HTERT RPE-1 (cell line): ENCODE measurements around the gene ZNF462.

ENCODE experiments used
- in situ Hi-C: fragments of 300-500 bp; cut with MboI; formaldehyde crosslinking; loops from 4 replicates; pipeline ENCODE4 v1.14.3; 2020; ENCODE audit warnings: low sequenced_read_pairs

The ZNF462 gene

DNA sequence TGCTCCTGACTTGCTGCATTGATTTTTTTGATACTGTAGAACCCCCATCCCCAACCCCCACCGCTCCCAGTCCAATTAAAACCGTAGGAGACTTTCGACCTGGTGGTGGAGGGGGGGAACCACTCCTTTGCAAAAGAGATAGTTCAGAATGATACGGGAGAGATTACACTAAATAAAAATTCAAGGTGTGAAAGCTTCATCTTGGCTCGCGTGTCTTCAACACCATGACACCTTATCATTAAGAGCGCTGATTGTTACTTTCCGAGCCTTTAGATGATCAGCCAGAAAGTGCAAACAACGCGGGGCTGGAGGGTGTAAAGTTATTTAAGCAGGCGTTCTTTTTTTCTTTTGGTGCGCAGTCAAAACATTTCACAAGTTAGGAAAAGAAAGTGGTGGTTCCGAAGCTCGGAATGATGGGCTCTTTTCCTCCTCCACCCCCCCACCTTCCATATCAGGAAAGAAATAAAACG is 1.3 kb upstream of the ZNF462 start:
- in situ Hi-C loops = no loop called here

DNA sequence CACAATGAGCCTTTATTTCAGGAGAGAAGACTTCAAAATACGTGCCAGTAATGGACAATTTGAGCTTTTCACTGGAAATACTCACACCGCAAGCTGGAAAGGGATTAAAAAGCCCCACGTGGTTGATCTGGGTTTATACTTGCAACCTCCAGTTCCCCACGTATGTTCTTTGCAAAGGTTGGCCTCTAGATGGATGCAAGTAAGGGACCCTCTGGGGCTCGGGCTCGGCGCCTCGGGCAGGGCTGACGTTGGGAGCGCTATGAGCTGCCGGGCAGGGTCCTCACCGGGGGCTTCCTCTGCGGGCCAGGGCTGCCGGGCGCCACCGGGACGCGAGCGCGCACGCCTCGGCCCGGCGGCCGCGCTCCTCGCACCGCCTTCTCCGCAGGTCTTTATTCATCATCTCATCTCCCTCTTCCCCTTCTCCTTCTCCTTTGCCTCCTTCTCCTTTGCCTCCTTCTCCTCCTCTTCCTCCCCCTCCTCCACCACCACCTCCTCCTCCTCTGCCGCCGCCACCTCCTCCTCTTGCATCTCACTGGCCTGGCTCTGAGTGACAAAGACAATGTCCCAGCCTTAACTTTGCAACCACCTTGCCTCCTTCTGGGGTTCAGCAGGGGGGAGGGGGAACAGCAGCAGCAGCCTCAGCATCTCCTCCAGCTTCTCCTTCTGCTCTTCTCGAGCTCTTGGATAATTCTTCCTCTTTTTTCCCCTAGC is 701 bp upstream of the ZNF462 start:
- in situ Hi-C loops = no loop called here

DNA sequence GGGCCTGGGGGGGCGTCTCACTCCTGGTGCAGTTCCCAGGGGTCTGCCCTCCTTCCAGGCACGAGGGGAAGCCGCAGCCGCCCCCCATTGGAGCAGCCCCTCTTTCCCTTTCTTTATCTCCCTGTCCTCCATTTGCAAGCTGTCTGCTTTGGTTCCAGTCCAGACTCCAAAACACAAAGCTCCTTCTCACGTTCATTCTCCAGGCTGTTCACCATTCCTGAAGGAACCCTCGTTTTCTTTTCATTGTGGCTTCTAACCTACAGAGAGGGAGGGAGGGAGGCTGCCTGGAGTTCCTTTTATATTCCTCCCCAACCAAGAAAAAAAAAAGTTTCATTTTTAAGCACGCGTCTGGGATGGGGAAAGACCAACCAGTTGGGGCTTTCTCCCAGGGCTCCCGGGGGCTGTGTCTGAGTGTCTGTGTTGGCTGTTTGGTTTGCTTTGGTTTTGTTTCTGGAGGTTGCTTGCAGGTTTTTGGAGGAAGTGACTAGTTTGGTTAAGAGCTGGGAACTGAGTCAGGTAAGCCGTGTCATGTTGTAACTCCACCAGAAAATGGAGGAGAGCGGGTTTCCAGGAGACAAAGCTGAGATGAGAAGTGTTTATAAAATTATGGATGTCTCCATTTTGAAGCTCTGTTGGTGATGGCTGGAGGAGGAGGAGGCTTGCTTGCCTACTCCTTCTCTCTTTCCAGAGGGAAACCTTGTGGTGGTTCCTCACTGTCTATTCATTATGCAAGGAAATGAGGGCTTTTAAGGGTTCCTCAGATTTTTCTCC is 1.6 kb downstream of the ZNF462 start:
- in situ Hi-C loops = no loop called here

DNA sequence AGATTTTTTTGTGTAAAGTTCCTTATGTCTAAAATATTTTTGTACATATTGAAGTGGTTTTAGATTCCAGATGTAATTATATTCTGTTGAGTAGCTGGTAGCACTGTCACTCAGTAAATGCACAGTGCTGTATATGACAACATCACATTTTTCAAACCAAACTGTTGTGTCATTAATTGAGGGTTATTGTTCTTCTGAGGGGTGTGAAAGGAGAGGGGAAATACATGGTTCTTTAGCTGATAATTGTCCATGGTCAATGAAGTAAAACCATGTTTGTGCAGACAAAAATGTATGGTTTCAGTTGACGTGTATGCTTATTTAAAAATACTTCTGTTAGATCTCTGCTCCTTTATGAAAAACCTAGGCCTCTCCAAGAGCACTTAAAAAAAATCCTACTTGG is 3.3 kb downstream of the ZNF462 start:
- in situ Hi-C loops = no loop called here

DNA sequence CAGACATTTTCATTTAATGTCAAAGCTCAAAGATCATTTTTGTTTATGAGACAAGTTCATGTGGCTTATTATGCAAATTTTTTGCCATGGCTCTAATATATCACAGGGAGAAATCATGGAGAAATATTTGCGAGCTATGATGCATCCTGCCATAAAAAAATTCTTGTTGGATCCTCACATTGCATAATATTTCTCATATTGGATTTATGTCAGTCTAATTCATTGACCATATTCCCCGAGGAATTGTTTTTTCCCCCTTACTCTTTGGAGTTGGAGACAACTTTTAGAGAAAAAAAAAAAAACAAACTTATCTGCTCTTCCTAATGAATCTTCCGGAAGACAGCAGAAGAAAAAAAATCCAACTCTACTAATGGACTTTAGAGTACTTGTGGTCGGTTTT is 4.3 kb downstream of the ZNF462 start:
- in situ Hi-C loops = no loop called here

DNA sequence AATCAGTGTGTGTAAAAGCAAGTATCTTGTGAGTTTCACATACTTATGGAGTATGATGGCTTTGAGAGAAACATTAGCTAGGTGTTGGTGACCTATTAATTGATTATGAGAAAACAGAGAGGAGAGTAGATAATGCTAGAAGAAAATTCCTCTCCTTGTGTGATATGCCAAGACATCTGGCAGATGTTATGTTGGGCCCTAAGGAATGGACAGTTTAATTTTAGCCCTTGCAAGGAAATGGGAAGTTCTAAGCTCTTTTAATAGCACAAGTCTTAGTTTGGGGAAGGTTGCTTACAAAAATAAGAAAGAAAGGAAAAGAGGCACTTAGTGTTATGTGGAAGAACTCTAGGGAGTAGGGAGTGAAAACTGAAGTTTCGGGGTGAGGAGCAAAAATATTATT is 5.1 kb downstream of the ZNF462 start:
- in situ Hi-C loops = no loop called here

DNA sequence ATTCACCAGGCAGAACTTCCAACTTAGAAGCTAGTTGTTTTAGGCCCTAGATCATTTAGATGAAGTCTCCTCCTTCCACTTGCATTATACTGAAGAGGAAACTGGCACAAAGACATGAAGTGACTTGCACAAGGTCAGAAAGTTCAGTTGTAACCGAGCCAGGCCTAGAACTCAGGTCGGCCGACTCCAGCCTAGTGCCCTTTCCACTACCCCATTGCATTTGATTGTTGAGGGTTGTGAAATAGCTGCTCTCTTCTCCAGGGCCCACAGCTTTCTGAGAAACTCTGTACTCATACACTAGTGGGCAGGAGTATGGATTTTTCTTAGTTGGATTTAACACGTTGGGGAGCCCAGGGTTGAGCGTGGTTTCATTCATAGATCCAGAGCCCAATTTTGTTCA is 5.6 kb downstream of the ZNF462 start:
- in situ Hi-C loops = no loop called here

DNA sequence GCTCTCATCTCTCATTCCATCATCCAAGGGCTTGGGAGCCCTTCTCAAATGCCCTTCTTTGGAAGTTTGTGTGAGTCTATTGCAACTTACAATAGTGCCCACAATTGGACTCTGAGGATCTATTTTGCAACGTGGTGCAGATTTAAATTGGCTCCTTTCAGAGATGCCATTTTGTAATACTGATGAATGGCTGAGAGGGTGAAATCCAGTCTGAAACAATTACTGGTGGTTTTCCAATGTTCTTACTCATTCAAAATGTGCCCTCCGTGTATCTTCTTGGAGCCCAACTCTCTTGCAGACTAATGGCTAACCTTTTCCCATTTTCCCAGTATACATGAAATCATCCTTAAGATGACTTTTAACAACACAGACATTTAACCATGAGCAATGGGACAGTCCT is 6.1 kb downstream of the ZNF462 start:
- in situ Hi-C loops = no loop called here

DNA sequence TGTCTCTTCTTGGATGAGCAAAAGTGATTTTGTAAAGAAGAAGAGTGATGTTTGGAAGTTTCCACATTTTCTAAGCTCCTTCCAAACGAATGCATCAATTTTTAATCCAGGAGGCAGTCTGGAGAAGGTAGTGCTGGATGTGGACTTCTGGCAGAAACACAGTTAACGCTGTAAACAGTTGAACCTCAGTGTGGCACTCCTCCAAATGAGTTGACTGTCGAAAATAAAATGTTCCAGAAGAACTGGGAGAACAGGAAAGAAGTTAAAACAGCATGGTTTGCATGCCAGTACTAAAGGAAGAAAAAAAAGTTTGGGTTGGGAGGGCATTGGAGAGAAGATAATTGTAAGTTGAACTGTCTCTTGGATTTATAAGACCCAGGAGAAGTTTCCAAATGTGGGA is 6.5 kb downstream of the ZNF462 start:
- in situ Hi-C loops = no loop called here

DNA sequence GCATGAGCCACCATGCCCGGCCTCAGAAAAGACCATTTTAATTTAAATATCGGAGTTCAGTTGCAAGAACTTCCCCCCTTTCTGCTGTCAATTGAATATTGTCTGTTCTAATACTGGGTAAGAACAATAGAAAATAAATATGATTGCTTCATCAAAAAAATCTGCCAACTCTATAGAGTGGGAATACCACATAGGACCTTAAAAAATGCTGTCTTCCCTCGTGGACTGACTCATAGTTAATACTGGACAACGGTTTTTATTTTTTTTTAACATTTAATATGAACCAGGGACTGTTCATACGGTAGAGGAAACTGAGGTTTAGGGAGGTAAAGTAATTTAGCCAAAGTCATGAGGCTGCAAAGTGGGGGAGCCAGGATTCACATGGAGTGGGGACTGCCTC is 9.7 kb downstream of the ZNF462 start:
- in situ Hi-C loops = no loop called here

DNA sequence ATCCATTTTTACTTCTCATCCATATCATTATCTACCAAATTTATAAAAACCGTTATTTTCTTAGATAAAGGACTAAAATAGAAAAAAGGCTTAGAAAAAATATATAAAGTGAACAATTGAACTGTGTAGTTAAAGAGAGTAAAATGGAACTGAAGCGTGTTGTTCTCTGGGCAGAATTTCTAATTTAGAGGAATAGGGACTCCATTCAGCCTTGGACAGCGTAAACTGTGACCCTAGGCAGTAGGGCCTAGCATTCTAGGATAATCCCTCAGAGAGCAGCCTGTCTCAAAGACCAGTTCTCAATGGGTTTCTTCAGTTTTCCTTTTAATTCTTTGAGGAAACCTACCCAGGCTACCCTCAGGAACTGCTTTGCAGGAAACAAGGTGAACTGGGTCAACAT is 11.1 kb downstream of the ZNF462 start:
- in situ Hi-C loops = no loop called here

DNA sequence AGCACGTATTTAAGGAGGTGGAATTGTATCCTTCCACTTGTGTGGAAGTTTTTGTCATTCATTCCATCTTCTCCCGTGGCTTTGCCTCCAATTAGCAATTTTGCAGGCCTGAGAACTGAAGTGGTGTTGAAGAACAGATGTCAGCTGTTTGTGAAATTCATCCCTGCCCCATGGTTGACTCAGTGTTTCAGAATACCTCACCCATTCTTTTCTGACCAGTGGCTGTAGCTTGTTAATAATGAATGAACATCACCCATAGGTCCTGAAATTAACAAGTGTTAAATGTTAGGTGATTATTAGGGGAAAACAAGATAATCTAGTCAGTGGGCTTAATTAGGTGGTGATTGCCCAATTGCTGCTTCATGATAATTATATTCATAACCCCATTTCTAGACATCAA is 11.7 kb downstream of the ZNF462 start:
- in situ Hi-C loops = no loop called here

DNA sequence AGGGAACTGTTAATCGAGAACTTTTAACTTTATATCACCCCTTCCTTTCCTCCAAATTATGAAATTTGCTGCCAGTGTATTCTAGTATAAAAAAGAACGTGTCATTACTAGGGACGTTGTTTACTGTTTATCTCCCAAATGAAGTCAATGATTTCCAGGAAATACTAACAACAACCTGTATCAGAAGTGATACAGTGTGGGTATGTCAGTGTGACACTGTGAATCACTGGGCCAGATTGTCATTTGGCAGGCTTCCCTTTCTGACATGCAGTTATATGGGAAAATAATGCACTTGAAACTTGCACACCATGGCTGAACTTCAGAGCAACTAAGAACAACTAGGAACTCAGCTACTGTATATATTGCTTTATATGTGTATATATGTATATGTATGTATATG is 12.6 kb downstream of the ZNF462 start:
- in situ Hi-C loops = no loop called here

DNA sequence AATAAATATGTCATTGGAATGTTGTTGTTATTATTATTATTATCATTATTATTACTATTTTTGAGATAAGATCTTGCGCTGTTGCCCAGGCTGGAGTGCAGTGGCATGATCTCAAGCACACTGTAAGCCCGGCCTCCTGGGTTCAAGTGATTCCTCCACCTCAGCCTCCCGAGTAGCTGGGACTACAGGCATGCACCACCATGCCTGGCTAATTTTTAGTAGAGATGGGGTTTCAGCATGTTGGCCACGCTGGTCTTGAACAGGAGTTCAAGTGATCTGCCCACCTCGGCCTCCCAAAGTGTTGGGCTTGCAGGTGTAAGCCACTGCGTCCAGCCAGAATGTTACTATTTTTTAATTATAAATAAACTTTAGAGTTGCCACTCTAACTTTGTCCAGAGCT is 14.4 kb downstream of the ZNF462 start:
- in situ Hi-C loops = no loop called here

DNA sequence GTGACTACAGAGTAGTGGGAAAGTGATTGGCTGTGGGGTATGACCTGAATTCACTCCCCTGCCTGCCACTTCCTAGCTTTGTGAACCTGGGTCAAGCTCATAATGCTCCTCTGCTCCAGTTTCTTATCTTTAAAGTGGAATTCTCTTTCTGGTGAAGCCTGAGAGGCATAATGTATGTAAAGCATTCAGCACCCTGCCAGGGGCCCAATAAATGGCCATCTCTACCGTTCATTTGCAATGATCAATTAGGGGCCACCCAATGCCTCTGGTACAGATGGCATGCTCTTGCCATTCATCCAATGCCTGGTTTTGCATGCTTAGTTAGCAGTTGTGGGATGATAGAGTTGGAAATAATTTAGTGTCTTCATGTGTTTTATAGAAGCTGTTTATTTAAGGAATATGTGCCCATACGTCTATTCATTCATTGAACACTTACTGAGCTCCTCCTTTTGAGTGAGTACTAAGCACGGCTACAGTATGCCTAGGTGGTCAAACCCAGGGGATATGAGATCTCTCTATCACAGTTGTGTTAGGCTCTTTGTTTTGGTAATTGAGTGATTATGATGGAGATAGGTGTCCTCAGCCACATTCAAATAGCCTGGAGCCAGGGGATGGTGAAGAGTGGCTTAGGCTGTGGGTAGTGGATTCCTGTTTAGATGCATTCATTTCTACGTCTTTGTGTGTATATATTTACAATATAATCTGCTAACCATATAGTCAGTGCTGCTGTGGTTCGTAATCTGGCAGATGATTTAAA is 15.3 kb downstream of the ZNF462 start:
- in situ Hi-C loops = no loop called here

DNA sequence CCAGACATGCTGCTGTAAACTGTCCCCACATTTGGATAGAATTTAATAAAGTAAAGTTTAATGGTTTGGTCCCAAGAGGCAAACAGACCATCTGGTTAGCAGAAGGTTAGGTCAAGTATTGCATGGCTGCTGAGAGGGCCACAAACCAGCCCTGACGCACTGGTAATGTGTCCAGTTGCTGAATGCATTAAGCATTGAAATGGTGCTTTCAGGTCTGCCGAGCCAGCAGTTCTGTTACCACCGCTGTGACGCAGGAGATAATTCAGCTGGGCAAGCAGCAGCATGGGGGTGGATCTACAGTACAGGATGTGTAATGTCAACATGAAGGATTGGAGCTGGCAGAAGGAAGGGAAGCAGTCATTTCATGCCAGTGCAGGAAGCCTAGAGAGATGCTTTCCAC is 16.0 kb downstream of the ZNF462 start:
- in situ Hi-C loops = no loop called here

DNA sequence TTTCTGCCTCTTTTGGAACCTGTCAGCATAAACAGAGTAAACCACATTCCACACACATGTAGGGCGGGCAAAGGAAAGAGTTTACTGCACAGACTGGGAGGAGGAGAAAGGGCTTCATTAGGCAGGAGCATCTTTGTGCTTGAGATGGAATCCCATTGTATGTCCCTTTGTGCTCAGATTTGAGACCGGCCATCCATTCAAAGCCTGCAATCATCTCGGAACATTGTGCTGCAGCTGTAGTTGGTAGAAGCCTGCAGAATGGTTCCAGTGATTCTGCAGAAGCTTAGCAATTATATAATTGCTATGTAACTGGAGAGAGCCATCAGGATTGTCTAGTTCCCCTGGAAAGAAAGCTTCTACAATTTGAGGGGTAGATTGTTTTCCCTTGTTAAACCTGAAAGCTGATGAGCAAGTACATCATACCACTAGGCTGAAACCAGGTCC is 16.5 kb downstream of the ZNF462 start:
- in situ Hi-C loops = no loop called here

DNA sequence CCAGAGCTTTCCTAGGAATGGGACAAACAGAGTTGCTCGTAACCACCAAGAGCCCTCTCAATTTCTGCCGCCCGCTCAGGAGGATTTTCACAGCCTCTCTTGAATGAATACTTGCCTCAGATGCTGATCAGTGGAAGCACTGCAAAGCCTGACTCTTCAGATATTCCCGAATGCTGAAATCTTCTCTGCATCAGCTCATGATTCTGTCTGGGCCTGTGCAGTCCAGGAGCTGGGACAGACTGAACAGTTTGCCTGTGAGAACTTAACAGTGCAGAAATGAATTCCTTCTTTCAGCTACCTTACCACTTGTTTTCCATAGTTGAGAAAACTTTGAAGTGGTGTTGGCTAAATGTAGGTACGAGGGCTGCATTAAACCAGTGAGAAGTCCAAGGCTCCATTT is 17.1 kb downstream of the ZNF462 start:
- in situ Hi-C loops = no loop called here

DNA sequence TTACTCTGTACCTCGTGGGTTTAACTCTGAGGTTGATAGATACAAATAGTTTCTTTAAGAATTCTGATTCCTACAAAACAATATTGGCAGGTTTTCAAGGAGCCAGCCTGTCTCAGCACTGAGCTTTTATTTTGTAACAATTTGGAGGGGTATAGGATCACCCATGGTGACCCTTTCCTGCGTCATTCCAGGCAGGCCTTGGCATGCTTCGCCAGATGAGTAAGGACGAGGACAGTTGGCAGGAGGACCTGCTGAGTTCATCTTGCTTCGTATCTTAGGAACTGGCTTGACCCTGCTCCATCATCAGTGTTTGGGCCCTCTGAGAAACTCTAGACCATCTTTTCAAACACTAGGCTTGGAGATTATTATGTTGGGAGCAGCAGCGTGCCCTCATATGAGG is 17.9 kb downstream of the ZNF462 start:
- in situ Hi-C loops = no loop called here

DNA sequence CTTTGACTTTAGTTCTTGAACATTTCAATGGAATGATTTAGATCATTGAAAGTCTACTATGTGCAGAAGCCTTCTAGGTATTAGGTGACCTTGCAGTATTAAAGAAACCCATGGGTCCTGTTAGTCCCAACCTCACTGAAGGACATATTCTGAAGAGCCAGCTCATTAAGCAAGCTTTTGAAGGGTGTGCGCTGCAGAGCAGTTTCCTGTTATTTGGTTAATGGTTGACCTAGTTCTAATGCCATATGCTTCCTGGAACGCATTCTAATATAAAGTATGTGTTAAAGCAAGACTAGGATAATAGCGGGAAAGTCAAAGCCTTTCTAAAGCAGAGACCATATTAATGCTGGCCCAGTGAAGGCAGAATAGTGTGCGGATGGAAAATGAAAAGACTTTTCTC is 20.1 kb downstream of the ZNF462 start:
- in situ Hi-C loops = no loop called here

DNA sequence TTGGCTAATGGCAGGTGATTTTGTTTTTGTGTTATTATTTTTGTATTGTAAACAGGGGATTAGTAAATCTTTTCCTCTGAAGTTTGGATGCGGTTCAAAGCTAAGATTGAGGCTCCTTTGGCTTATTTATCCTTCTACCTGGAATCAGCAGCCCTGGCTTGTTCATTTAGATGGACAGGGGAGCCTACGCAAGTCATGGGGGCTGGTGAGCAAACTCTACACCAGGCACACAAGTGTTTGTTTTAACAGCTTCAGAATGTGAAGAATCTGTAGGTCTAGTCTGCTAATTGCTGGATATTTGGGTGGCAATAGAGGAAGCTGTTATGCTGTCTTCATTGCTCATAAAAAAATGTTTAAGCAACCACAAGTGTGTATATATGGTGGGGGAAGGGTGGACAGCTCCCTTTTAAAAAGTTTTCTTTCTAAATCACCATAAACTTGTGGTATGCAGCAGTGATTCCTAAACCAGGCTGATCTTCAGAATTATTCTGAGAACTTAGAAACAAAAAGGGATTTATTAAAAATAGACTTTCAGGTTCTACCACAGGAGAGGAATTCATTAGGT is 20.7 kb downstream of the ZNF462 start:
- in situ Hi-C loops = no loop called here
